D341Med (cell line): ENCODE data around the gene TENT5C.

Source experiments
- DNase-seq: peaks from one replicate; pipeline ENCODE4 v3.0.0; 2012; ENCODE audit warnings: low spot score

TENT5C gene

GRCh38 chr1:117657949-117658660, 52.3 kb downstream of the TENT5C start:
- no peak for DNase-seq

GRCh38 chr1:117658676-117659075, 52.8 kb downstream of the TENT5C start:
- DNase-seq, result no peak

GRCh38 chr1:117659550-117660270, 53.9 kb downstream of the TENT5C start:
- DNase-seq, result no peak

GRCh38 chr1:117660271-117660965, 54.6 kb downstream of the TENT5C start:
- DNase-seq, result no peak

GRCh38 chr1:117661027-117661426, 55.2 kb downstream of the TENT5C start:
- DNase-seq, result no peak

GRCh38 chr1:117662667-117663066, 56.8 kb downstream of the TENT5C start:
- no peak for DNase-seq

- no peak for DNase-seq
Observed at GRCh38 chr1:117663156-117663902, 57.5 kb downstream of the TENT5C start.

GRCh38 chr1:117664314-117664713, 58.5 kb downstream of the TENT5C start:
- DNase-seq, result no peak

- DNase-seq, result no peak
Observed at GRCh38 chr1:117665556-117666270, 59.9 kb downstream of the TENT5C start.

GRCh38 chr1:117669572-117669971, 63.7 kb downstream of the TENT5C start:
- DNase-seq, result no peak

GRCh38 chr1:117670976-117671780, 65.3 kb downstream of the TENT5C start:
- no peak for DNase-seq

- DNase-seq, result no peak
Observed at GRCh38 chr1:117671781-117672501, 66.1 kb downstream of the TENT5C start.

GRCh38 chr1:117672756-117673155, 66.9 kb downstream of the TENT5C start:
- no peak for DNase-seq

- DNase-seq, result no peak
Observed at GRCh38 chr1:117673405-117673804, 67.6 kb downstream of the TENT5C start.

GRCh38 chr1:117674521-117675400, 68.9 kb downstream of the TENT5C start:
- DNase-seq, result no peak

GRCh38 chr1:117675907-117676430, 70.1 kb downstream of the TENT5C start:
- DNase-seq, result no peak

- DNase-seq, result no peak
Observed at GRCh38 chr1:117676615-117677130, 70.8 kb downstream of the TENT5C start.
